Natural killer cell (primary cell): ENCODE measurements around the gene CLDND1. TPM values are rescaled to one million over a fixed set of nuclear protein-coding genes. Genes with fewer than 3 reads are reported as not detected.

Experiments
- ATAC-seq, 3 donors: fragments of 150-1000 bp in 2 of 3; fragments of 200-7000 bp in 1 of 3; cut with Tn5 transposase; 1 replicate in 1 of 3; 2 replicates in 2 of 3; pipeline ENCODE4 v1.10.0; 2021; ENCODE audit warnings: mild to moderate bottlenecking in 2 of 3, moderate library complexity in 2 of 3
- DNase-seq, 2 donors: peaks; one replicate each; pipeline versions ENCODE4 v3.0.0 to v3.0.0-alpha.2; 2013 to 2021; ENCODE audit warnings: mixed read lengths in 1 of 2
- H3K27ac ChIP-seq: one replicate; pipeline ENCODE4 v1.5.1; 2013; ENCODE audit warnings: mild to moderate bottlenecking, low read length
- H3K27me3 ChIP-seq: one replicate; pipeline ENCODE4 v1.6.1; 2013; ENCODE audit warnings: low read length; ENCODE audit not compliant: control insufficient read depth, insufficient read depth
- H3K36me3 ChIP-seq: one replicate; pipeline ENCODE4 v1.6.1; 2013; ENCODE audit warnings: low read length; ENCODE audit not compliant: control insufficient read depth, insufficient read depth
- H3K4me1 ChIP-seq: one replicate; pipeline ENCODE4 v1.6.1; 2013; ENCODE audit warnings: low read length; ENCODE audit not compliant: control insufficient read depth, insufficient read depth
- H3K4me3 ChIP-seq: one replicate; pipeline ENCODE4 v1.5.1; 2013; ENCODE audit warnings: low read length
- H3K9me3 ChIP-seq: one replicate; pipeline ENCODE4 v1.6.1; 2013; ENCODE audit warnings: low read length; ENCODE audit not compliant: control insufficient read depth, insufficient read depth
- H3K27ac Mint-ChIP-seq, 2 donors: one replicate each; pipeline ENCODE4 v1.8.0; 2022; ENCODE audit warnings: mild to moderate bottlenecking in 2 of 2, mixed read lengths in 2 of 2, moderate library complexity in 1 of 2
- H3K27me3 Mint-ChIP-seq, 2 donors: one replicate each; pipeline ENCODE4 v1.8.0; 2022; ENCODE audit warnings: low read depth in 2 of 2, mixed read lengths in 2 of 2
- H3K36me3 Mint-ChIP-seq: one replicate; pipeline ENCODE4 v1.8.0; 2022; ENCODE audit warnings: mixed read lengths
- H3K4me1 Mint-ChIP-seq, 2 donors: one replicate each; pipeline ENCODE4 v1.8.0; 2022; ENCODE audit warnings: mixed read lengths in 2 of 2
- H3K4me3 Mint-ChIP-seq: one replicate; pipeline ENCODE4 v1.8.0; 2022; ENCODE audit warnings: mild to moderate bottlenecking, moderate library complexity, mixed read lengths
- H3K9me3 Mint-ChIP-seq, 2 donors: one replicate each; pipeline ENCODE4 v1.8.0; 2022; ENCODE audit warnings: mixed read lengths in 2 of 2
- CTCF ChIP-seq: fragments of 200-600 bp; IDR thresholded peaks from one replicate; pipeline ENCODE4 v1.8.0; 2022; ENCODE audit warnings: antibody characterized with exemption
- WGBS: methylation state at CpG from one replicate; pipeline ENCODE4 v1.1.7; 2013; ENCODE audit warnings: missing lambda C conversion rate; ENCODE audit not compliant: insufficient coverage; 5-methylcytosine and 5-hydroxymethylcytosine counted together
- intact Hi-C: fragments of 100-400 bp; cut with micrococcal nuclease; formaldehyde crosslinking; loops from one replicate; pipeline ENCODE4 v1.14.2; 2022
- total RNA-seq, 4 donors: library from RNA; stranded (reverse); fragments of 120-200 nt in 1 of 4; gene quantifications; one replicate each; pipeline versions ENCODE4 v1.2.3 to v1.2.4, GENCODE V29; 2013 to 2022

CLDND1 gene
- total RNA-seq, 3 donors from 2014 or later (not counting 1 experiment from before 2014, with no cell fraction given) = 175 to 220 (median 219) TPM

GRCh38 chr3:98531622-98532274, 9.0 kb upstream of the CLDND1 start, which contains the start of gene GPR15:
TSS of gene GPR15 (plus strand) at chr3:98531978. CDS start at chr3:98532034, 56 bp downstream.
- no peak for TF ChIP-seq CTCF
- Histone ChIP-seq H3K27ac (no peak within 1 kb of the TSS), H3K4me3 (no peak within 1 kb of the TSS), H3K4me1 (no peaks in the 10 kb centered on the region), H3K36me3 (no peaks in the 10 kb centered on the region), H3K27me3 (no peaks in the 10 kb centered on the region), H3K9me3 (no peaks in the 10 kb centered on the region)
- no peak within 1 kb of the TSS for H3K27ac Mint-ChIP-seq
- no peaks in the 10 kb centered on the region for H3K27me3 Mint-ChIP-seq
- ATAC-seq (no peak), DNase-seq (peak in 1 of 2 donors; percentile 38)
- H3K4me1 Mint-ChIP-seq = no peaks in the 10 kb centered on the region
- 83% methylated on average over 7 of the region's 7 CpGs for WGBS
- no peaks in the 10 kb centered on the region for H3K36me3 Mint-ChIP-seq
- no peak within 1 kb of the TSS for H3K4me3 Mint-ChIP-seq
- intact Hi-C loops = no loop called here
- H3K9me3 Mint-ChIP-seq = no peaks in the 10 kb centered on the region

GRCh38 chr3:98530676-98531075, 8.0 kb upstream of the CLDND1 start:
- no peak for DNase-seq
- Mint-ChIP-seq H3K27me3 (no peaks in the 10 kb centered on the region), H3K4me1 (peaks cover 3 to 4% of the 10 kb centered on the region in 2 donors), H3K4me3 (no peak overlapping the region), H3K9me3 (no peaks in the 10 kb centered on the region), H3K36me3 (no peaks in the 10 kb centered on the region), H3K27ac (no peak overlapping the region)
- Histone ChIP-seq H3K36me3 (no peaks in the 10 kb centered on the region), H3K27ac (no peak overlapping the region), H3K4me1 (no peaks in the 10 kb centered on the region), H3K27me3 (no peaks in the 10 kb centered on the region), H3K4me3 (no peak overlapping the region), H3K9me3 (no peaks in the 10 kb centered on the region)
- no peak for ATAC-seq
- no peak for TF ChIP-seq CTCF
- no CpG with 5 or more reads among the region's 2 CpGs for WGBS
- intact Hi-C loops = no loop called here

GRCh38 chr3:98529856-98530459, 7.3 kb upstream of the CLDND1 start:
- peaks cover 9% of the 10 kb centered on the region in 2 donors for H3K4me1 Mint-ChIP-seq
- H3K36me3 Mint-ChIP-seq = no peaks in the 10 kb centered on the region
- Histone ChIP-seq H3K36me3 (no peaks in the 10 kb centered on the region), H3K27me3 (no peaks in the 10 kb centered on the region), H3K4me3 (no peak overlapping the region), H3K9me3 (no peaks in the 10 kb centered on the region), H3K4me1 (peaks cover 7% of the 10 kb centered on the region), H3K27ac (no peak overlapping the region)
- intact Hi-C loops = no loop called here
- H3K9me3 Mint-ChIP-seq = no peaks in the 10 kb centered on the region
- no peaks in the 10 kb centered on the region for H3K27me3 Mint-ChIP-seq
- ATAC-seq (no peak), DNase-seq (no peak)
- no peak for TF ChIP-seq CTCF
- no peak overlapping the region for H3K4me3 Mint-ChIP-seq
- 93% methylated on average over 7 of the region's 8 CpGs for WGBS
- no peak overlapping the region for H3K27ac Mint-ChIP-seq
